HUES6 (cell line): ENCODE measurements around the gene SDHAF1.
A peak's percentile ranks its signal among the peaks of the same experiment; 100 is the strongest.

Source experiments
- H3K27ac ChIP-seq: 2 replicates; pipeline ENCODE4 v1.7.0; 2013; ENCODE audit warnings: low read depth, mild to moderate bottlenecking, low read length, inconsistent platforms
- H3K27me3 ChIP-seq: 2 replicates; pipeline ENCODE4 v1.6.1; 2013; ENCODE audit warnings: low read length; ENCODE audit not compliant: control insufficient read depth, insufficient read depth
- H3K36me3 ChIP-seq: 2 replicates; pipeline ENCODE4 v1.6.1; 2013; ENCODE audit warnings: low read length; ENCODE audit not compliant: control insufficient read depth, insufficient read depth
- H3K4me1 ChIP-seq: 2 replicates; pipeline ENCODE4 v1.6.1; 2013; ENCODE audit warnings: low read length; ENCODE audit not compliant: control insufficient read depth, insufficient read depth
- H3K4me3 ChIP-seq: 2 replicates; pipeline ENCODE4 v1.5.1; 2013; ENCODE audit warnings: low read depth, low read length
- H3K9ac ChIP-seq: one replicate; pipeline ENCODE4 v1.6.1; 2013; ENCODE audit warnings: mild to moderate bottlenecking, low read length
- H3K9me3 ChIP-seq: 2 replicates; pipeline ENCODE4 v1.6.1; 2013; ENCODE audit warnings: low read depth, low read length; ENCODE audit not compliant: control insufficient read depth, insufficient read depth

The SDHAF1 gene

GRCh38 chr19:35987571-35987896 lies 7.5 kb upstream of the SDHAF1 start:
- Histone ChIP-seq H3K9ac (no peak overlapping the region), H3K4me1 (no peaks in the 10 kb centered on the region), H3K36me3 (no peaks in the 10 kb centered on the region), H3K27me3 (peaks cover 57% of the 10 kb centered on the region), H3K4me3 (peak overlapping the region; percentile 54), H3K27ac (no peak overlapping the region), H3K9me3 (peaks cover 5% of the 10 kb centered on the region; the same call in 1 of the 2 replicates)

GRCh38 chr19:35988824-35989223 lies 6.2 kb upstream of the SDHAF1 start:
- H3K9me3 ChIP-seq: peaks cover 5% of the 10 kb centered on the region; the same call in 1 of the 2 replicates

GRCh38 chr19:35990156-35990555 lies 4.8 kb upstream of the SDHAF1 start:
- no peak overlapping the region for H3K27ac ChIP-seq
- no peak overlapping the region for H3K4me3 ChIP-seq
- no peaks in the 10 kb centered on the region for H3K36me3 ChIP-seq

More at GRCh38 chr19:35988824-35989223, 6.2 kb upstream of the SDHAF1 start:
- H3K27me3 ChIP-seq: peaks cover 46% of the 10 kb centered on the region
- H3K9ac ChIP-seq: no peak overlapping the region
- H3K4me1 ChIP-seq: no peaks in the 10 kb centered on the region
- no peak overlapping the region for H3K4me3 ChIP-seq
- H3K36me3 ChIP-seq: no peaks in the 10 kb centered on the region
- no peak overlapping the region for H3K27ac ChIP-seq

GRCh38 chr19:35990771-35991730 lies 3.9 kb upstream of the SDHAF1 start:
- no peaks in the 10 kb centered on the region for H3K36me3 ChIP-seq
- H3K27me3 ChIP-seq: peaks cover 23% of the 10 kb centered on the region
- H3K9ac ChIP-seq: no peak overlapping the region
- no peak overlapping the region for H3K4me3 ChIP-seq
- no peak overlapping the region for H3K27ac ChIP-seq
- peaks cover 5% of the 10 kb centered on the region; the same call in 1 of the 2 replicates for H3K9me3 ChIP-seq
- H3K4me1 ChIP-seq: peaks cover 4% of the 10 kb centered on the region; the same call in 1 of the 2 replicates

More at GRCh38 chr19:35990156-35990555, 4.8 kb upstream of the SDHAF1 start:
- Histone ChIP-seq H3K27me3 (peaks cover 32% of the 10 kb centered on the region), H3K4me1 (peaks cover 4% of the 10 kb centered on the region; the same call in 1 of the 2 replicates), H3K9me3 (peaks cover 5% of the 10 kb centered on the region; the same call in 1 of the 2 replicates), H3K9ac (no peak overlapping the region)

- Histone ChIP-seq H3K9me3 (peaks cover 5% of the 10 kb centered on the region; the same call in 1 of the 2 replicates), H3K4me1 (peaks cover 4% of the 10 kb centered on the region; the same call in 1 of the 2 replicates), H3K27ac (no peak overlapping the region), H3K4me3 (no peak overlapping the region), H3K27me3 (peaks cover 15% of the 10 kb centered on the region; the same call in 1 of the 2 replicates), H3K36me3 (no peaks in the 10 kb centered on the region), H3K9ac (no peak overlapping the region)
Measured at GRCh38 chr19:35991731-35992450, 3.1 kb upstream of the SDHAF1 start.

- Histone ChIP-seq H3K9me3 (peaks cover 5% of the 10 kb centered on the region; the same call in 1 of the 2 replicates), H3K36me3 (no peaks in the 10 kb centered on the region), H3K4me1 (peaks cover 4% of the 10 kb centered on the region; the same call in 1 of the 2 replicates), H3K27me3 (peaks cover 12% of the 10 kb centered on the region; the same call in 1 of the 2 replicates), H3K4me3 (no peak overlapping the region), H3K9ac (no peak overlapping the region), H3K27ac (no peak overlapping the region)
Measured at GRCh38 chr19:35992907-35993765, 1.9 kb upstream of the SDHAF1 start.

GRCh38 chr19:35993923-35994598 lies 927 bp upstream of the SDHAF1 start:
- no peak overlapping the region for H3K9ac ChIP-seq
- no peak overlapping the region for H3K27ac ChIP-seq
- H3K36me3 ChIP-seq: no peaks in the 10 kb centered on the region
- peaks cover 4% of the 10 kb centered on the region; the same call in 1 of the 2 replicates for H3K4me1 ChIP-seq
- no peak overlapping the region for H3K4me3 ChIP-seq
- H3K27me3 ChIP-seq: peaks cover 10% of the 10 kb centered on the region; the same call in 1 of the 2 replicates
- H3K9me3 ChIP-seq: no peaks in the 10 kb centered on the region

- H3K9ac ChIP-seq: no peak overlapping the region
- H3K4me1 ChIP-seq: peaks cover 6% of the 10 kb centered on the region
- no peaks in the 10 kb centered on the region for H3K9me3 ChIP-seq
- H3K36me3 ChIP-seq: peaks cover 12% of the 10 kb centered on the region; the same call in 1 of the 2 replicates
- no peaks in the 10 kb centered on the region for H3K27me3 ChIP-seq
- no peak overlapping the region for H3K27ac ChIP-seq
- H3K4me3 ChIP-seq: no peak overlapping the region
Measured at GRCh38 chr19:35996777-35997176, 1.8 kb downstream of the SDHAF1 start.

GRCh38 chr19:36001605-36002004 lies 6.6 kb downstream of the SDHAF1 start:
- Histone ChIP-seq H3K9ac (no peak overlapping the region), H3K27ac (no peak overlapping the region), H3K36me3 (peaks cover 18% of the 10 kb centered on the region), H3K4me1 (peaks cover 2% of the 10 kb centered on the region; the same call in 1 of the 2 replicates), H3K27me3 (no peaks in the 10 kb centered on the region), H3K9me3 (no peaks in the 10 kb centered on the region), H3K4me3 (no peak overlapping the region)

- no peaks in the 10 kb centered on the region for H3K27me3 ChIP-seq
- peaks cover 18% of the 10 kb centered on the region for H3K36me3 ChIP-seq
- H3K27ac ChIP-seq: no peak overlapping the region
- H3K9me3 ChIP-seq: no peaks in the 10 kb centered on the region
- H3K4me1 ChIP-seq: peaks cover 7% of the 10 kb centered on the region; the same call in 1 of the 2 replicates
- H3K4me3 ChIP-seq: no peak overlapping the region
- no peak overlapping the region for H3K9ac ChIP-seq
Measured at GRCh38 chr19:36003284-36003683, 8.3 kb downstream of the SDHAF1 start.
